ENCODE results near the gene LECT2.

DNA sequence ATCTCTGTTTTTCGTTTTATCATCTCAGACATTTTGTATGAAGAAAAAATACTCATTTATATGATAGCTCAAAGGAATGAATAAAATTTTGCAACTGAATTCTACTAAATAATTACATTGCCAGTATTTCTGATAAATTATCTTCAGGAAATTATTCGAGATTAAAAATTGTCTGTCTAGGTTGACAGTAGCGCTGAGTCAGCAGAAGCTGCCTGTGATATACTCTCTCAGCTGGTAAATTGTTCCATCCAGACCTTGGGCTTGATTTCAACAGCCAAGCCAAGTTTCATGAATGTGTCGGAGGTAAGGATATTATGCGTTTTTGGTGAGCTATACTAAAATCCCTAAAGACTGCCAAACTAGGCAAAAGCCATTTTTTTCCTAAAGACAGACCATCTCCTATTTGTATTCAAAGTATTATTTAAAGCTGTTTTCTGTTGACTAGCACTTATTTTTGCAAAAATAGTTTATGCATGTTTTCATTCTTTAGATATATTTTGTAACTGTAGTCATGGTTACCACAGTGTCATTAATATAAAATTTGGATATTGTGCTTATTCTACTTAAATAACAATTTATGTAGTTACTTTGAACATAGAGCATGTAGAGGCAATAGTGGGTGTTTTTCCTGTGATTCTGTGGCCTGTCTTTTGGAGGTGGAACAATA is 17.4 kb downstream of the LECT2 start:
- TF ChIP-seq, protein P1, sequence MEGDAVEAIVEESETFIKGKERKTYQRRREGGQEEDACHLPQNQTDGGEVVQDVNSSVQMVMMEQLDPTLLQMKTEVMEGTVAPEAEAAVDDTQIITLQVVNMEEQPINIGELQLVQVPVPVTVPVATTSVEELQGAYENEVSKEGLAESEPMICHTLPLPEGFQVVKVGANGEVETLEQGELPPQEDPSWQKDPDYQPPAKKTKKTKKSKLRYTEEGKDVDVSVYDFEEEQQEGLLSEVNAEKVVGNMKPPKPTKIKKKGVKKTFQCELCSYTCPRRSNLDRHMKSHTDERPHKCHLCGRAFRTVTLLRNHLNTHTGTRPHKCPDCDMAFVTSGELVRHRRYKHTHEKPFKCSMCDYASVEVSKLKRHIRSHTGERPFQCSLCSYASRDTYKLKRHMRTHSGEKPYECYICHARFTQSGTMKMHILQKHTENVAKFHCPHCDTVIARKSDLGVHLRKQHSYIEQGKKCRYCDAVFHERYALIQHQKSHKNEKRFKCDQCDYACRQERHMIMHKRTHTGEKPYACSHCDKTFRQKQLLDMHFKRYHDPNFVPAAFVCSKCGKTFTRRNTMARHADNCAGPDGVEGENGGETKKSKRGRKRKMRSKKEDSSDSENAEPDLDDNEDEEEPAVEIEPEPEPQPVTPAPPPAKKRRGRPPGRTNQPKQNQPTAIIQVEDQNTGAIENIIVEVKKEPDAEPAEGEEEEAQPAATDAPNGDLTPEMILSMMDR (IDR thresholded peaks at IDR 0.05) = no peak
- no peak for TF ChIP-seq POLR2A (IDR thresholded peaks at IDR 0.05)

Measured in ovary (tissue), 3 donors.